Neural cell (in vitro differentiated cells): ENCODE results near the gene VIT.

ENCODE experiments used
- EP300 ChIP-seq: fragments of 450-650 bp; conservative IDR thresholded peaks from 2 replicates; pipeline ENCODE4 v1.6.1; 2014; ENCODE audit warnings: antibody characterized with exemption, mild to moderate bottlenecking, moderate library complexity; ENCODE audit not compliant: poor library complexity, severe bottlenecking
- EZH2 ChIP-seq: fragments of 200-600, 300-800 bp; shearing (Covaris generic), sonication (generic); IDR thresholded peaks from 2 replicates; pipeline ENCODE4 v1.6.1; 2014; ENCODE audit warnings: antibody characterized with exemption, low read length, borderline replicate concordance, mild to moderate bottlenecking; ENCODE audit not compliant: insufficient read depth, poor library complexity, severe bottlenecking
- MXI1 ChIP-seq: fragments of 450-650 bp; conservative IDR thresholded peaks from 2 replicates; pipeline ENCODE4 v1.6.1; 2014; ENCODE audit warnings: antibody characterized with exemption, mild to moderate bottlenecking; ENCODE audit not compliant: poor library complexity, severe bottlenecking
- POLR2AphosphoS5 ChIP-seq: IDR thresholded peaks from 2 replicates; pipeline ENCODE4 v1.6.1; 2012
- RAD21 ChIP-seq: fragments of 450-650 bp; conservative IDR thresholded peaks from 2 replicates; pipeline ENCODE4 v1.6.1; 2014; ENCODE audit warnings: antibody characterized with exemption, mild to moderate bottlenecking, moderate library complexity
- SMC3 ChIP-seq: fragments of 450-650 bp; conservative IDR thresholded peaks from 2 replicates; pipeline ENCODE4 v1.6.1; 2014; ENCODE audit warnings: antibody characterized with exemption, mild to moderate bottlenecking, moderate library complexity; ENCODE audit not compliant: poor library complexity
- TAF1 ChIP-seq: IDR thresholded peaks from 2 replicates; pipeline ENCODE4 v1.6.1; 2012; ENCODE audit warnings: low read depth
- TF ChIP-seq, protein P1 (sequence below): fragments of 450-650 bp; IDR thresholded peaks from 2 replicates; pipeline ENCODE4 v1.5.1; 2014; ENCODE audit warnings: antibody characterized with exemption, mild to moderate bottlenecking, moderate library complexity; ENCODE audit not compliant: poor library complexity, severe bottlenecking
- TF ChIP-seq, protein P2 (sequence below): IDR thresholded peaks from 2 replicates; pipeline ENCODE4 v1.6.1; 2012; ENCODE audit warnings: borderline replicate concordance

DNA sequence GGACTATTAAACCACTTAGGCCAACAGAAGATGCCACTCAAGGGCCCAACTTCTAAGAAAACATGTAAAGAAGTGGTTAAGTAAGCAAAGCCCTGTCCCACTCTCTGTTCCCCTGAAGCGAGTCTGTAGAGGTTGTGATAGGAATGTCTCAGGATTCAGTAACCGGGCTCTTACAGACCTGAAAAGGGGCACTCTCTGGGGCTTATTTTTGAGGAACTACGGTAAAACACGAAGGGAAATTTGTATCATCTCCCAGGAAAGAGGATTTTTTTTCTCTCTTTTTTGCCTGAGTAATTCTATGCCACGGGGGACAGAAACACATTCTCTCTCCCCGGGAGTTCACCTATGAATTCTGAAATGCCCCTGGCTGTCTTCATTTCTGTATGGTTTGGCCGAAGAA lies 77.4 kb downstream of the VIT start:
- TF ChIP-seq MXI1 (no peak), SMC3 (no peak), RAD21 (no peak), POLR2AphosphoS5 (no peak), EZH2 (no peak), EP300 (no peak), TAF1 (no peak)
- TF ChIP-seq, protein P1, sequence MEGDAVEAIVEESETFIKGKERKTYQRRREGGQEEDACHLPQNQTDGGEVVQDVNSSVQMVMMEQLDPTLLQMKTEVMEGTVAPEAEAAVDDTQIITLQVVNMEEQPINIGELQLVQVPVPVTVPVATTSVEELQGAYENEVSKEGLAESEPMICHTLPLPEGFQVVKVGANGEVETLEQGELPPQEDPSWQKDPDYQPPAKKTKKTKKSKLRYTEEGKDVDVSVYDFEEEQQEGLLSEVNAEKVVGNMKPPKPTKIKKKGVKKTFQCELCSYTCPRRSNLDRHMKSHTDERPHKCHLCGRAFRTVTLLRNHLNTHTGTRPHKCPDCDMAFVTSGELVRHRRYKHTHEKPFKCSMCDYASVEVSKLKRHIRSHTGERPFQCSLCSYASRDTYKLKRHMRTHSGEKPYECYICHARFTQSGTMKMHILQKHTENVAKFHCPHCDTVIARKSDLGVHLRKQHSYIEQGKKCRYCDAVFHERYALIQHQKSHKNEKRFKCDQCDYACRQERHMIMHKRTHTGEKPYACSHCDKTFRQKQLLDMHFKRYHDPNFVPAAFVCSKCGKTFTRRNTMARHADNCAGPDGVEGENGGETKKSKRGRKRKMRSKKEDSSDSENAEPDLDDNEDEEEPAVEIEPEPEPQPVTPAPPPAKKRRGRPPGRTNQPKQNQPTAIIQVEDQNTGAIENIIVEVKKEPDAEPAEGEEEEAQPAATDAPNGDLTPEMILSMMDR: no peak
- TF ChIP-seq, protein P2, sequence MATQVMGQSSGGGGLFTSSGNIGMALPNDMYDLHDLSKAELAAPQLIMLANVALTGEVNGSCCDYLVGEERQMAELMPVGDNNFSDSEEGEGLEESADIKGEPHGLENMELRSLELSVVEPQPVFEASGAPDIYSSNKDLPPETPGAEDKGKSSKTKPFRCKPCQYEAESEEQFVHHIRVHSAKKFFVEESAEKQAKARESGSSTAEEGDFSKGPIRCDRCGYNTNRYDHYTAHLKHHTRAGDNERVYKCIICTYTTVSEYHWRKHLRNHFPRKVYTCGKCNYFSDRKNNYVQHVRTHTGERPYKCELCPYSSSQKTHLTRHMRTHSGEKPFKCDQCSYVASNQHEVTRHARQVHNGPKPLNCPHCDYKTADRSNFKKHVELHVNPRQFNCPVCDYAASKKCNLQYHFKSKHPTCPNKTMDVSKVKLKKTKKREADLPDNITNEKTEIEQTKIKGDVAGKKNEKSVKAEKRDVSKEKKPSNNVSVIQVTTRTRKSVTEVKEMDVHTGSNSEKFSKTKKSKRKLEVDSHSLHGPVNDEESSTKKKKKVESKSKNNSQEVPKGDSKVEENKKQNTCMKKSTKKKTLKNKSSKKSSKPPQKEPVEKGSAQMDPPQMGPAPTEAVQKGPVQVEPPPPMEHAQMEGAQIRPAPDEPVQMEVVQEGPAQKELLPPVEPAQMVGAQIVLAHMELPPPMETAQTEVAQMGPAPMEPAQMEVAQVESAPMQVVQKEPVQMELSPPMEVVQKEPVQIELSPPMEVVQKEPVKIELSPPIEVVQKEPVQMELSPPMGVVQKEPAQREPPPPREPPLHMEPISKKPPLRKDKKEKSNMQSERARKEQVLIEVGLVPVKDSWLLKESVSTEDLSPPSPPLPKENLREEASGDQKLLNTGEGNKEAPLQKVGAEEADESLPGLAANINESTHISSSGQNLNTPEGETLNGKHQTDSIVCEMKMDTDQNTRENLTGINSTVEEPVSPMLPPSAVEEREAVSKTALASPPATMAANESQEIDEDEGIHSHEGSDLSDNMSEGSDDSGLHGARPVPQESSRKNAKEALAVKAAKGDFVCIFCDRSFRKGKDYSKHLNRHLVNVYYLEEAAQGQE: no peak
